ENCODE results near the gene TRAPPC1. TPM values are rescaled to one million over a fixed set of nuclear protein-coding genes. Genes with fewer than 3 reads are reported as not detected.

TRAPPC1 gene
- total RNA-seq, 1 donor from 2014 or later, result 110 TPM

DNA sequence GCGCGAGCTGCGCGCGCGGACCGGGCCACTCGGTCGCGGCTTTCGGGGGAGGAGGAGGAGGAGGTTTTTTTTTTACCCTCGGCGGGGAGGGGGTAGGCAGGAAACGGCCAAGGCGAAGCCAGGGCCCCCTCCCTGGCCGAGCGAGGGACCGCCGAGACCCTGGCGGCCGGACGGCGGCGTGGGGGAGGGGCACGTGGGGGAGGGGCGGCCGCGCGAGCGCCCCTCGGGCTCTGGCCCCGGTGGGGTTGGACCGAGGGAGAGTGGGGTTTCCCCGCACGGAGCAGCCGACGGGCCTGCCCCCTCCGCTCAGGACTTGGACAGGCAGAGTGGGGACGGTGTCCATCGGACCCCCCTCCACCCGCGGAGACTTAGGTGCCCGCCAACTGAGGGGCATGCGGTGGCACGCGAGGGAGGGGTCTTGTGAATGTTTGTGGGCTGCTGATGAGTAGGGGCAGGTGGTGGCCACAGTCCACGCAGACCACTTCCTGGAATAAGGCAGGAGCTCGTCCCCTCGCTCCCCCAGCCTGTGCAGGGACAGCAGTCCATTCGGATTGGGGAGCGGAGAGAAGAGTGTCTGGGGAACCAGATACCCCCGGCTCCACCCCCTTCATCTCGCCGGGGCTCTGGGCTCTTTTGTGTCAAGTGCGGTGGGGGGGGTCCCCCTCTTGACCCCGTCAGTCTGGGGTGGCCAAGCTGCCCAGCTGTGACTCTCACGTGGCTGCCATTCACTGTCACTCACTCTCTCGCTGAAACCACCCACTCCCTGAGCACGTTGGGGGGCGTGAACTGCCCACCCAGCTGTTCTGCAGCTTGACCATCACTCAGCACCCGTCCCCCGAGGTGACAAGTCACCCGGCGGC, 46.1 kb downstream of the TRAPPC1 start:
- H3K4me3 ChIP-seq, result peak overlapping the region; percentile 93
- intact Hi-C loops (cut with DNase I), result no loop called here
- DNase-seq (peak; percentile 77), ATAC-seq (peak; percentile 5 to 12)
- no peaks in the 10 kb centered on the region for H3K9me3 ChIP-seq
- TF ChIP-seq, protein P1, sequence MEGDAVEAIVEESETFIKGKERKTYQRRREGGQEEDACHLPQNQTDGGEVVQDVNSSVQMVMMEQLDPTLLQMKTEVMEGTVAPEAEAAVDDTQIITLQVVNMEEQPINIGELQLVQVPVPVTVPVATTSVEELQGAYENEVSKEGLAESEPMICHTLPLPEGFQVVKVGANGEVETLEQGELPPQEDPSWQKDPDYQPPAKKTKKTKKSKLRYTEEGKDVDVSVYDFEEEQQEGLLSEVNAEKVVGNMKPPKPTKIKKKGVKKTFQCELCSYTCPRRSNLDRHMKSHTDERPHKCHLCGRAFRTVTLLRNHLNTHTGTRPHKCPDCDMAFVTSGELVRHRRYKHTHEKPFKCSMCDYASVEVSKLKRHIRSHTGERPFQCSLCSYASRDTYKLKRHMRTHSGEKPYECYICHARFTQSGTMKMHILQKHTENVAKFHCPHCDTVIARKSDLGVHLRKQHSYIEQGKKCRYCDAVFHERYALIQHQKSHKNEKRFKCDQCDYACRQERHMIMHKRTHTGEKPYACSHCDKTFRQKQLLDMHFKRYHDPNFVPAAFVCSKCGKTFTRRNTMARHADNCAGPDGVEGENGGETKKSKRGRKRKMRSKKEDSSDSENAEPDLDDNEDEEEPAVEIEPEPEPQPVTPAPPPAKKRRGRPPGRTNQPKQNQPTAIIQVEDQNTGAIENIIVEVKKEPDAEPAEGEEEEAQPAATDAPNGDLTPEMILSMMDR (IDR thresholded peaks at IDR 0.05), result no peak
- peaks cover 74% of the 10 kb centered on the region for H3K4me1 ChIP-seq
- peaks cover 15% of the 10 kb centered on the region for H3K36me3 ChIP-seq
- H3K27me3 ChIP-seq (ENCODE audit: low read depth), result no peaks in the 10 kb centered on the region
- H3K27ac ChIP-seq, result peak overlapping the region; percentile 92

DNA sequence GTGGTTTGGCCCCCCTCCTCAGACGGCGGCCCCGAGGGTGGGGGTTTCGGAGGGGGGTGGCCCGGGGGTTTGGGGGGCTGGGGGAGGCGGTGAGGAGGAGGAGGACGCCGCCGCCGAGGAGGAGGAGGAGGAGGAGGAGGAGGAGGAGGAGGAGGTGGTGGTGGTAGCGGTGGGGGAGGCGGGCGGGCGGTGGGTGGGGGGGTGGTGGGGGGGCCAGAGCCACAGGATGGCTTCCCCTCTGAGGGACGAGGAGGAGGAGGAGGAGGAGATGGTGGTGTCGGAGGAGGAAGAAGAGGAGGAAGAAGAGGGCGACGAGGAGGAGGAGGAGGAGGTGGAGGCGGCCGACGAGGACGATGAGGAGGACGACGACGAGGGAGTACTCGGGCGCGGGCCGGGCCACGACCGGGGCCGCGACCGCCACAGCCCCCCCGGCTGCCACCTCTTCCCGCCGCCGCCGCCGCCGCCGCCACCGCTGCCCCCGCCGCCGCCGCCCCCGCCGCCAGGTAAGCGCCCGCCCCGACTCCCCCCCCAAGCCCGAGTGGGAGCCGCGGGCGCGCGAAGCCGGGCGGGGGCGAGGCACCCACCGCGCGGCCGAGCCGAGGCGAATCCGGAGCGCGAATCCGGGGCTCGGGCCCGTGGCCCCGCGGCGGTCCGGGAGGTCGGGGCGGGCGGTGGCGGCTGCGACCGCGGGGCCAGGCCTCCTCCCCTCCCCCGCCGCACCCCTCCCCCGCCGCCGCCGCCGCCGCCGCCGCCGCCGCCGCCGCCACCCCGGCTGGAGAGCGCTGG, 47.0 kb downstream of the TRAPPC1 start:
- H3K27me3 ChIP-seq (ENCODE audit: low read depth), result no peaks in the 10 kb centered on the region
- peaks cover 14% of the 10 kb centered on the region for H3K36me3 ChIP-seq
- intact Hi-C loops (cut with DNase I), result no loop called here
- peak overlapping the region; percentile 24 for H3K27ac ChIP-seq
- peak overlapping the region; percentile 93 for H3K4me3 ChIP-seq
- ATAC-seq, result no peak
- no peak for DNase-seq
- TF ChIP-seq, protein P1 (IDR thresholded peaks at IDR 0.05), result no peak
- H3K4me1 ChIP-seq, result peaks cover 71% of the 10 kb centered on the region
- no peaks in the 10 kb centered on the region for H3K9me3 ChIP-seq

DNA sequence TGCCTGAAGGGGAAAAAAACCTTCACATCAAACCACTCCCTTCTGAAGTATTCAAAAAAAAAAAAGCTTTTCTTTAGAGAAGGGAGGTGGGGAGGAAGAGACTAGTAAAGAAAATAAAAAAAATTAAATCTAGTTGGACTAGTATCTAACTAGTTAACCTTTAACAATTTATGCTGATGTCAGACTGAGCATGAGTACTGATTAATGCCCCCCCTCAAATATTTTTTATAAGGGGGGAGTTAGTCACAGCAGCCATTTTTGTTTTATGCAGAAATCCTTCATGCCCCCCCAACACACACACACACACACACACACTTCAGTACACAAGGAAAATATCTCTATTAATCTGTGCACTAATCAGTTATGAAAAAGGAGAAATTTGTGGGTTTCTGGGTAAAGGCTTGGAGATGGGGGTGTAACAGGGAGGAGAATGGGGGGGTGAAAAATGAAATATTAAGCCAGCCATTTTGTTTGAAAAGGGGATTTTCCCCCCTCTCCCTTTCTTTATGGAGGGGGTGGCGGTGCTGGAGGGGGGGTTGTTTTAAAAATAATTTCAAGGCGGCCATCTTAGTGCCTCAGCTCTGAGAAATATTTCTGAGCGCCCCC, 47.9 kb downstream of the TRAPPC1 start:
- TF ChIP-seq, protein P1 (IDR thresholded peaks at IDR 0.05), result no peak
- H3K4me3 ChIP-seq, result peak overlapping the region; percentile 41
- peak overlapping the region; percentile 24 for H3K27ac ChIP-seq
- no peaks in the 10 kb centered on the region for H3K9me3 ChIP-seq
- peaks cover 14% of the 10 kb centered on the region for H3K36me3 ChIP-seq
- DNase-seq (no peak), ATAC-seq (no peak)
- peaks cover 62% of the 10 kb centered on the region for H3K4me1 ChIP-seq
- intact Hi-C loops (cut with DNase I), result no loop called here
- H3K27me3 ChIP-seq (ENCODE audit: low read depth), result no peaks in the 10 kb centered on the region

DNA sequence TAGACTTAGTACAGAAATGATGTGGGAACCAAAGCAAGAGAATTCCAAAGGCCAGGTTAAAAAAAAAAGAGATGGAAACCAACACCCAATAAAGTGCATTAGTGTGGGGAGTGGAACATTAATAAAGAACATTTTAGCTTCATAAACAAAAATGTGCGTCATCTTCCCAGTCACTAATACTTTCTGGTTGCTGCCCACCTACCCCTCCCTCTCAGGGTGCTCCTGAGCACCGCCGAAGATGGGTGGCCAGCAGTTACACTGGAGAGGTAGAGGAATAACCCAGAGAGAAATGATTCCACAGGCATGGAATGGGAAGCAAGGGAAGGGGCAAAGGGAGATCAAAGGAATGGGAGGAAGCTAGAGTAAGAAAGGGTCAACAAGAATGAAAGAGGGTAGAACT, 49.1 kb downstream of the TRAPPC1 start:
- intact Hi-C loops (cut with DNase I), result no loop called here
- Histone ChIP-seq H3K27me3 (ENCODE audit: low read depth) (no peaks in the 10 kb centered on the region), H3K4me1 (peaks cover 50% of the 10 kb centered on the region), H3K36me3 (peaks cover 21% of the 10 kb centered on the region), H3K4me3 (no peak overlapping the region), H3K9me3 (no peaks in the 10 kb centered on the region), H3K27ac (no peak overlapping the region)
- TF ChIP-seq, protein P1 (IDR thresholded peaks at IDR 0.05), result no peak
- no peak for ATAC-seq
- DNase-seq, result no peak

DNA sequence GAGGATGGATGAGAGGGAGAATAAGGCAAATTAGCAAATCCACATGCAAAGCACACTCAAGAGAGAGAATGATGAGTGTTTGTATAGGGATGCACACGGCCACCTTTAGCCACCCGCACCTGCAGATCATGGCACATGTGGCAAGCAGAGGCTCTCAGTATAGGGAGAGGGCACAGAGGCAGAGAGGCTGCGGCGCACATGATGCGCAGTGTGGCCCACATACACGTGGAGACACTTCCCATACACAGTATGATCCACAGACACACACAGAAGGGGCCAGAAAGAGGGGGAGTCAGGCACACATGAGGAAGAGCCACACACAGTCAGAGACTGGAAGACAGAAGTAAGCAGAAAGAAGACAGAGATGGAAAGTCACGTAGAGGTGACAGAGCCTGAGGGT, 49.7 kb downstream of the TRAPPC1 start:
- Histone ChIP-seq H3K9me3 (no peaks in the 10 kb centered on the region), H3K4me3 (no peak overlapping the region), H3K4me1 (peaks cover 46% of the 10 kb centered on the region), H3K36me3 (peaks cover 21% of the 10 kb centered on the region), H3K27ac (no peak overlapping the region), H3K27me3 (ENCODE audit: low read depth) (no peaks in the 10 kb centered on the region)
- TF ChIP-seq, protein P1 (IDR thresholded peaks at IDR 0.05), result no peak
- intact Hi-C loops (cut with DNase I), result no loop called here
- no peak for ATAC-seq
- no peak for DNase-seq

All from lower lobe of right lung (tissue), 2 donors.